ENCODE results near the gene BCORL1.

Gene BCORL1

GRCh38 chrX:130009658-130010223, 27.3 kb downstream of the BCORL1 start:
- no peak for DNase-seq (ENCODE audit: low spot score)

DNA sequence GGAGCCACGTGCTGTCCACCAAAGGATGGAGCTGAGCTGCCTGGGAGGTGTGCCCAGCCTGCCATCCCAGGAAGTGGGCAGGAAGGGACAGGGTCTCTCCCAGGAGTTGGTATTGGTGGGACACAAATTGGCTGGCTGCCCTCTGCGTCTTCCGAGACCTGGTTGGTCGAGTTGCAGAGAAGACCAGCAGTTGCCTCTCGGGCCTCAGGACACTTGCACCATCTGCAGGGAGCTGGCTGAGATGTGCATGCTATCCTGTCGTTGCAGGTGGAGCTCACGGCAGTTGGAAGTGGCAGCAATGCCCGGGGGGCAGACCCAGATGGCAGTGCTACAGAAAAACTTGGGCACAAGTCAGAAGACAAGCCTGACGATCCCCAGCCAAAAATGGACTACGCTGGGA, 30.2 kb downstream of the BCORL1 start:
- DNase-seq (ENCODE audit: low spot score): no peak

GRCh38 chrX:130013661-130014060, 31.2 kb downstream of the BCORL1 start:
- no peak for DNase-seq (ENCODE audit: low spot score)

GRCh38 chrX:130014356-130014755, 31.9 kb downstream of the BCORL1 start:
- DNase-seq (ENCODE audit: low spot score): no peak

GRCh38 chrX:130014770-130015169, 32.3 kb downstream of the BCORL1 start:
- no peak for DNase-seq (ENCODE audit: low spot score)

- no peak for DNase-seq (ENCODE audit: low spot score)
Measured at GRCh38 chrX:130015181-130015580, 32.7 kb downstream of the BCORL1 start.

DNA sequence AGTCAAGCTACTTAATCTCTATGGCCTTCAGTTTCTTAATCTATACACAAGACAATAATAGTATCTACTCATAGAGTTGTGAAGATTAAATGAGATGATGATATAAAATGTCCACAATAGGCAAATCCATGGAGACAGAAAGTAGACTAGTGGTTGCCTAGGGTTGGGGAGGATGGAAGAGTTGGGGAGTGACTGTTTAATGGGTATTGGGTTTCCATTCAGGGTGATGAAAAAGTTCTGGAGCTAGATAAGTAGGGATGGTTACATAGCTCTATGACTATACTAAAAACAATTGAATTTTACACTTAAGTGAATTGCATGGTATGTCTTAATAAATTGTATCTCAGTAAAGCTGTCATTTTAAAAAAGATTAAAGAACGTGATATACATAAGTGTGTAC, 35.7 kb downstream of the BCORL1 start:
- DNase-seq (ENCODE audit: low spot score): no peak

DNA sequence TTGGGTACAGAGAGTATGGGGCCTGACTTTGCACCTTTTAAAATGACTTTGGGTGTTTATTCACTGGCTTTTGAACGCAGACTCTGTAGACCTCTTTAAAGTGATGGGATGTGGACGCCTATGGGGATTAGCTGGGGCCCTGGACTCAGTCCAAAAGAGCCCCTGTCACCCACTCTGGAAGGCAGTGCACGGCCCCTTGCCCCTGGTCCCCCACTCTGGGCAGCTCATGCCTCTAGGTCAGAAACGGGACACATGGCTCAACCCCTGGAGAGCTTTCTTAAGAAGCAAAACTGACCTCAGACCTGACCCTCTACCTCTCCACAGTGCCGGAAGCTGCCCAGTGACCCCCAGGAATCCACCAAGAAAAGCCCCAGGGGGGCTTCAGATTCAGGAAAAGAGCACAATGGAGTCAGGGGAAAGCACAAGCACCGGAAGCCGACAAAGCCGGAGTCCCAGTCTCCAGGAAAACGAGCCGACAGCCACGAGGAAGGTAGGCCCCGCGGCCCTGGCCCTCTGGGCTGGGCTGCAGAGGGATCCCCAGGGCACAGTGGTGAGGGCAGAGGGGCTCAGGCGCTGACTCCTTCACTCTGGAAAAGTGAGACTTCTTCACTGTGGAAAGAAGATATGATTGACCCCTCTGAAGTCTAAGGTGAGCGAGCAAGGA, 38.4 kb downstream of the BCORL1 start:
- no peak for DNase-seq (ENCODE audit: low spot score)

GRCh38 chrX:130024127-130024526, 41.7 kb downstream of the BCORL1 start:
- DNase-seq (ENCODE audit: low spot score): no peak

DNA sequence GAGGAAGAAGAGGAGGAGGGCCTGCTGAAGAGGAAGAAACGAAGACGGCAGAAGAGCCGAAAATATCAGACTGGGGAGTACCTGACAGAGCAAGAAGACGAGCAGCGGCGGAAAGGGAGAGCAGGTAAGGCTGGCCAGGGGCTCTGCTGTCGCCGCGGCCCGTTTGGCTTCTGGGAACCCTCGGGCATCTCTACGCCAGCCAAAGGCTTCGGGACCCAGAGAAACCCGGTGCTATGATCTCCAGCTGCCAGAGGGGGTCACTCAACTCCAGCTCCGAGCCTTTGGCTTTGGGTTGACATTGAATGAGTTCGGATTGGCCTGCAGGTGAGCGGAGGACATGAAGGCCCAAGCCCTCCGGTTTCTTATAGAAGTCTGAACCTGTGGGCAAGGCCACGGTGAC, 42.8 kb downstream of the BCORL1 start:
- DNase-seq (ENCODE audit: low spot score): no peak

DNA sequence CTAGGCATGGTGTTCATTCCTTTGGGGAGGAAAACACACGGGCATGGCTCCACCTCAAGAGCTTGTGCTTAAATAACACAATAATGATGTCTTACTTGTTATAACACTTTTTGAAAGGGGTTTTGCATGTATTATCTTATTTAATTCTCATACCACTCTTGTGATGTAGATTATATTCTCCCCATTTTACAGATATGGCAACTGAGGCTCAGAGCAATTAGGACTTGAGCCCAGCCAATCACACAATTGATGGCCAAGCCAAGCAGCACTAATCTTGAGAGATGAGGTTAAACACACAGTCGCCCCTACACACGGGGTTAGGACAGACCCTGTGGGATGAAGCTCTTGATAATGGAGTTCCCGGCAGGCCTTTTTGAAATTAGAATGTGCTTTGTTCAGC, 45.1 kb downstream of the BCORL1 start:
- no peak for DNase-seq (ENCODE audit: low spot score)

- peak; percentile 30 for DNase-seq (ENCODE audit: low spot score)
Measured at GRCh38 chrX:130028196-130028595, 45.8 kb downstream of the BCORL1 start.

GRCh38 chrX:130030826-130031225, 48.4 kb downstream of the BCORL1 start:
- DNase-seq (ENCODE audit: low spot score): no peak

DNA sequence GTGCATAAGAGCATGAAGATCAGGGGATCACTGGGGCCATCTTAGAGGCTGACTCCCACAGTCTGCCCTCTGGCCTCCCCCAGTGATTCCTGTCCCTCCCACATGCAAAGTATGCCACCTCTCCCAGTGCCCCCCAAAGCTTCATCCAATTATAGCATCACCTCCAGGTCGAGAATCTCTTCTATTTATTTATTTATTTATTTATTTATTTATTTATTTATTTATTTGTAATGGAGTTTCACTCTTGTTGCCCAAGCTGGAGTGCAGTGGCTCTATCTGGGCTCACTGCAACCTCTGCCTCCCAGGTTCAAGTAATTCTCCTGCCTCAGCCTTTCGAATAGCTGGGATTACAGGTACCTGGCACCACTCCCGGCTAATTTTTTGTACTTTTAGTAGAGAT, 50.1 kb downstream of the BCORL1 start:
- DNase-seq (ENCODE audit: low spot score): no peak

GRCh38 chrX:130034178-130034577, 51.7 kb downstream of the BCORL1 start:
- no peak for DNase-seq (ENCODE audit: low spot score)

- DNase-seq (ENCODE audit: low spot score): no peak
Measured at GRCh38 chrX:130039847-130040246, 57.4 kb downstream of the BCORL1 start.

- no peak for DNase-seq (ENCODE audit: low spot score)
Measured at GRCh38 chrX:130047416-130047815, 65.0 kb downstream of the BCORL1 start.

GRCh38 chrX:130048686-130049222, 66.3 kb downstream of the BCORL1 start:
- DNase-seq (ENCODE audit: low spot score): no peak

GRCh38 chrX:130049821-130050220, 67.4 kb downstream of the BCORL1 start:
- no peak for DNase-seq (ENCODE audit: low spot score)

- no peak for DNase-seq (ENCODE audit: low spot score)
Measured at GRCh38 chrX:130051176-130051845, 68.9 kb downstream of the BCORL1 start.

GRCh38 chrX:130053236-130053635, 70.8 kb downstream of the BCORL1 start:
- DNase-seq (ENCODE audit: low spot score): no peak

DNA sequence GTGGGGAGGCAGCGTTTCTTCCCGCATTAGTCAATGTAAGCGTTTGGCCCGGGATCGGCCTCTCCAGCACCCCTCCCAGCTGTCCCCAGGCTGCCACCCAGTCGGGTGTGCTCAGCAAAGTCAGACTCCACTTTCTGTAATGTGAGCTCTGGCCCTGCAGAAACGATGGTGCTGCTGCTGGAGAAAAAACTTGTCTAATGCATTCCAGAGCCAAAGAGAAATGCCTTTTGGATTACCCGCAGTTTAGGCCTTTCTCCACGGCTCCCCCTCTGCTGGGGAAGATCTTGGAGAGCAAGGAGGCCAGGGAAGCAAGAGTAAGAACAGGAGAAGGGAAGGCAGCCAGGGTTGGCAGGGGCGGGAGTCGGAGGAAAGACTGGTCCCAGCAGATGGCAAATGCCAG, 72.7 kb downstream of the BCORL1 start:
- DNase-seq (ENCODE audit: low spot score): no peak

- no peak for DNase-seq (ENCODE audit: low spot score)
Measured at GRCh38 chrX:130055899-130056298, 73.5 kb downstream of the BCORL1 start.
